ENCODE measurements around the gene SV2C. TPM values are rescaled to one million over a fixed set of nuclear protein-coding genes. Genes with fewer than 3 reads are reported as not detected.

SV2C gene
- total and polyA plus RNA-seq, 2 of the 13 experiments (the other 11 are each of a cell fraction or from before 2014, with no cell fraction given): not detected

GRCh38 chr5:76388236-76388635 is 305.1 kb downstream of the SV2C start:
- no peaks in the 10 kb centered on the region for H3K27me3 ChIP-seq (ENCODE audit: control insufficient read depth in 1 of 2, insufficient read depth in 2 of 2, low read length in 2 of 2)
- no peaks in the 10 kb centered on the region for H3K79me2 ChIP-seq (ENCODE audit: insufficient read depth, low read length)
- no peak overlapping the region for H3K4me3 ChIP-seq (replicated peaks in 1 of 3; ENCODE audit: insufficient read depth in 1 of 3, low read depth in 2 of 3, low read length in 3 of 3)
- POLR2A ChIA-PET: interaction anchor here (0.5 to 0.9 kb wide), 3 partner anchors 14 to 1168 kb away, joined by 3 read pairs; partner anchors contain the start of gene IQGAP2
- no peak overlapping the region for H2AFZ ChIP-seq (ENCODE audit: low read length)
- no peak overlapping the region for H3K27ac ChIP-seq (ENCODE audit: extremely low read length, insufficient read depth, low read length)
- FAIRE-seq (no peak), DNase-seq (ENCODE audit: low spot score) (no peak), ATAC-seq (no peak)
- H3K36me3 ChIP-seq (replicated peaks in 1 of 2; ENCODE audit: control insufficient read depth in 1 of 2, insufficient read depth in 2 of 2, low read length in 2 of 2): no peaks in the 10 kb centered on the region; a peak in 1 of 5 replicates
- TF ChIP-seq NFE2L1 (CRISPR knock-in tag; IDR thresholded peaks at IDR 0.05; ENCODE audit: borderline replicate concordance): no peak
- TF ChIP-seq DNMT1 (CRISPR knock-in tag; IDR thresholded peaks at IDR 0.05): no peak
- no peak for TF ChIP-seq MIER2 (CRISPR knock-in tag; IDR thresholded peaks at IDR 0.05)
- TF ChIP-seq TRAFD1 (CRISPR knock-in tag; IDR thresholded peaks at IDR 0.05; ENCODE audit: borderline replicate concordance): no peak
- no peak for TF ChIP-seq E2F5 (CRISPR knock-in tag; conservative IDR thresholded peaks at IDR 0.05)
- TF ChIP-seq NFATC3 (CRISPR knock-in tag; IDR thresholded peaks at IDR 0.05): no peak
- no peak for TF ChIP-seq HMGA1 (CRISPR knock-in tag; conservative IDR thresholded peaks at IDR 0.05)
- TF ChIP-seq ZNF652 (CRISPR knock-in tag; IDR thresholded peaks at IDR 0.05; ENCODE audit: borderline replicate concordance, low read depth): no peak
- no peak for TF ChIP-seq ONECUT2 (CRISPR knock-in tag; IDR thresholded peaks at IDR 0.05)
- no peak for TF ChIP-seq NFE2 (CRISPR knock-in tag; IDR thresholded peaks at IDR 0.05)
- no peak for TF ChIP-seq MTA1 (CRISPR knock-in tag; IDR thresholded peaks at IDR 0.05; ENCODE audit: borderline replicate concordance)
- no peak for TF ChIP-seq ETS1 (CRISPR knock-in tag; IDR thresholded peaks at IDR 0.05)
- CTCF ChIA-PET (ENCODE audit: low intra/inter-chr PET ratio, low total read pairs): no interaction called here
- in situ Hi-C loops (cut with HindIII; ENCODE audit: extremely low pct_ligation_motif_present, low pct_unique_long_range_greater_than_20kb) (no loop called here), intact Hi-C loops (cut with micrococcal nuclease; ENCODE audit: unreplicated experiment) (loop anchor here (5.0 kb wide), 1 partner anchor 56 kb away; no protein-coding TSS in a partner anchor)
- H3K4me1 ChIP-seq (ENCODE audit: insufficient read depth, low read length): peaks cover 84% of the 10 kb centered on the region
- H3K9me3 ChIP-seq (ENCODE audit: low read length): no peaks in the 10 kb centered on the region
- no peak overlapping the region for H3K9ac ChIP-seq (ENCODE audit: insufficient read depth, low read depth, low read length)
- no peak overlapping the region for H3K4me2 ChIP-seq (ENCODE audit: low read depth, low read length)
- 97% methylated on average over 1 of the region's 1 CpG for WGBS (ENCODE audit: low lambda C conversion rate)
- BruUV-seq (replicated peaks): no TSS peak
- H4K20me1 ChIP-seq (ENCODE audit: insufficient read depth, low read length): no peaks in the 10 kb centered on the region
